ENCODE measurements around the gene RFNG. TPM values are rescaled to one million over a fixed set of nuclear protein-coding genes. Genes with fewer than 3 reads are reported as not detected.

The RFNG gene
- total and polyA plus RNA-seq, 8 donors = 12.5 to 66.5 (median 27.1) TPM

DNA sequence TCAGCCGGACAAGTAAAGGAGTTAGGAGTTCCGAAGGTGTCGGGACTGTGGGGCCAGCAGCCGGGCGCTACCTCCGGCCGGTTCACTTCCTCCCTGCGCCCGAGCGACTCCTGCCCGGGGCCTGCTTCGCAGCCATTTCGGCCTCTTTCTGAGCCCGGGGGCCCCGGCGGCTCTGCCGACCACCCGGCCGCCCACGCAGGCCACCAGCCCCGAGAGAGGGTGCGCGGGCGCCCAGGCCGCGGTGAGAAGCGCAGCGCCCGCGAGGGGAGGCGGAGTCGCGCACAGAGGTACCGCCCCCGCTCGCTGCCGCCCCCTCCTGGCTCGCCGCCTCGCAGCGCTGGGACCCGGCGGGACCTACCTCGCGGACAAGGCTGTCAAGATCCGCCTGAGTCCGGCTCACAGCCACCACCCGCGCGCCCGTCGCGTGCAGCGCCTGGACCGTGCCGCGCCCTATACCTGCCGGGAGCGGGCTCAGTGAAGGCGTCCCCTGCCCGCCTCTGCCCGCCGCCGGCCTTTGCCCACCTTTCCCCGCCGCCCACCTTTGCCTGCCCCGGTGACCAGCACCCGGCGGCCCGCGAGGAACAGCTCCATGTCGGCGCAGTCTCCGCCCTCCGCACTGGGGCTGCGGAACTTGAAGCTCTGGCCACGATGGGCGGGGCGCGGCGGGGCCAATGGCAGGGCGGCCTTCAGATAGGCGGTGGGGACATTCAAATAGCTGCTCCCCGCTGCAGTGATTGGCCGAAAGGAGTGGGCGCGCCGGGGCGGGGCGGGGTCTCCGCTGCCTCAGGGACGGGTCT, 14.3 kb downstream of the RFNG start, which contains the start of gene DCXR:
Gene DCXR, minus strand, starts transcription at position 606 of the 797 bp plus-strand sequence. Its CDS starts 15 bp downstream, at position 591.
- Histone ChIP-seq H3K27me3 (peaks cover 0 to 8% (median 4%) of the 10 kb centered on the region in 3 donors), H3K4me3 (peak within 1 kb of the TSS; percentile 67 to 87 (median 70)), H3K27ac (peak within 1 kb of the TSS; percentile 91 to 97 (median 96)), H3K36me3 (peaks cover 0 to 15% (median 6%) of the 10 kb centered on the region in 4 donors), H3K9me3 (no peaks in the 10 kb centered on the region), H3K4me1 (peaks cover 16 to 52% (median 42%) of the 10 kb centered on the region in 4 donors)
- intact Hi-C loops (cut with DNase I; ENCODE audit: low total_unique reads) = no loop called here
- 0 to 1% (median 0%) methylated on average over 24 to 92 of the region's 92 CpGs for WGBS, 5 donors
- peak; percentile 98 to 99 for DNase-seq
- TF ChIP-seq, protein P1, sequence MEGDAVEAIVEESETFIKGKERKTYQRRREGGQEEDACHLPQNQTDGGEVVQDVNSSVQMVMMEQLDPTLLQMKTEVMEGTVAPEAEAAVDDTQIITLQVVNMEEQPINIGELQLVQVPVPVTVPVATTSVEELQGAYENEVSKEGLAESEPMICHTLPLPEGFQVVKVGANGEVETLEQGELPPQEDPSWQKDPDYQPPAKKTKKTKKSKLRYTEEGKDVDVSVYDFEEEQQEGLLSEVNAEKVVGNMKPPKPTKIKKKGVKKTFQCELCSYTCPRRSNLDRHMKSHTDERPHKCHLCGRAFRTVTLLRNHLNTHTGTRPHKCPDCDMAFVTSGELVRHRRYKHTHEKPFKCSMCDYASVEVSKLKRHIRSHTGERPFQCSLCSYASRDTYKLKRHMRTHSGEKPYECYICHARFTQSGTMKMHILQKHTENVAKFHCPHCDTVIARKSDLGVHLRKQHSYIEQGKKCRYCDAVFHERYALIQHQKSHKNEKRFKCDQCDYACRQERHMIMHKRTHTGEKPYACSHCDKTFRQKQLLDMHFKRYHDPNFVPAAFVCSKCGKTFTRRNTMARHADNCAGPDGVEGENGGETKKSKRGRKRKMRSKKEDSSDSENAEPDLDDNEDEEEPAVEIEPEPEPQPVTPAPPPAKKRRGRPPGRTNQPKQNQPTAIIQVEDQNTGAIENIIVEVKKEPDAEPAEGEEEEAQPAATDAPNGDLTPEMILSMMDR (IDR thresholded peaks at IDR 0.05) = peak in 5 of 7 experiments; percentile 46 to 85 (median 74)
- TF ChIP-seq EP300 (IDR thresholded peaks at IDR 0.05) (no peak), POLR2A (IDR thresholded peaks at IDR 0.05) (peak in 2 of 4 donors; percentile 50 to 81), POLR2AphosphoS5 (IDR thresholded peaks at IDR 0.05) (peak; percentile 83 to 99 (median 99))

DNA sequence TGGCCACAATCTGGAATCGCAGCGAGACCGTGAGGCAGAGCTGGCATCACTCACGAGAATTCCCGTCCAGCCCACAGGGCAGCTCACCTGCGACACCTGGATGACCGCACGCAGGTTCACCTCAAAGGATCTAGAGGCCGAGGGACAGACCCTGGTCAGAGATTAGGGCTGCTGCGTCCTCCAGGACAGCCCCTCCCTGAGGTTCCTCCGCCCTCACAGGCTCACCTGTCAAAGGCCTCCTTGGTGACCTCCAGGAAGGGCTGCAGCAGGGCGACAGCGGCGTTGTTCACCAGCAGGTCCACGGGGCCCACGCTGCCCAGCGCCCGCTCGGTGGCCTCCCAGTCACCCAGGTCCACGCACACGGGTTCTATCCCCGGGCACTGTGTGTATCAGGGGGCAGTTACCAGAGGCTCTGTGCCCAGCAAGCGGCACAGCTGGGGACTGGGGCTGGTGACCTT, 14.9 kb downstream of the RFNG start:
- DNase-seq = no peak
- Histone ChIP-seq H3K4me1 (peaks cover 22 to 57% (median 47%) of the 10 kb centered on the region in 4 donors), H3K27ac (peak overlapping the region; percentile 91 to 97 (median 96)), H3K4me3 (peak overlapping the region; percentile 67 to 87 (median 70)), H3K27me3 (peaks cover 0 to 14% (median 8%) of the 10 kb centered on the region in 3 donors), H3K9me3 (no peaks in the 10 kb centered on the region), H3K36me3 (peaks cover 0 to 15% (median 6%) of the 10 kb centered on the region in 4 donors)
- TF ChIP-seq POLR2A (IDR thresholded peaks at IDR 0.05) = no peak
- TF ChIP-seq, protein P1 (IDR thresholded peaks at IDR 0.05) = no peak
- TF ChIP-seq POLR2AphosphoS5 (IDR thresholded peaks at IDR 0.05) = no peak
- no peak for TF ChIP-seq EP300 (IDR thresholded peaks at IDR 0.05)
- 14 to 32% (median 23%) methylated on average over 8 to 23 of the region's 23 CpGs for WGBS, 5 donors
- intact Hi-C loops (cut with DNase I; ENCODE audit: low total_unique reads) = no loop called here

DNA sequence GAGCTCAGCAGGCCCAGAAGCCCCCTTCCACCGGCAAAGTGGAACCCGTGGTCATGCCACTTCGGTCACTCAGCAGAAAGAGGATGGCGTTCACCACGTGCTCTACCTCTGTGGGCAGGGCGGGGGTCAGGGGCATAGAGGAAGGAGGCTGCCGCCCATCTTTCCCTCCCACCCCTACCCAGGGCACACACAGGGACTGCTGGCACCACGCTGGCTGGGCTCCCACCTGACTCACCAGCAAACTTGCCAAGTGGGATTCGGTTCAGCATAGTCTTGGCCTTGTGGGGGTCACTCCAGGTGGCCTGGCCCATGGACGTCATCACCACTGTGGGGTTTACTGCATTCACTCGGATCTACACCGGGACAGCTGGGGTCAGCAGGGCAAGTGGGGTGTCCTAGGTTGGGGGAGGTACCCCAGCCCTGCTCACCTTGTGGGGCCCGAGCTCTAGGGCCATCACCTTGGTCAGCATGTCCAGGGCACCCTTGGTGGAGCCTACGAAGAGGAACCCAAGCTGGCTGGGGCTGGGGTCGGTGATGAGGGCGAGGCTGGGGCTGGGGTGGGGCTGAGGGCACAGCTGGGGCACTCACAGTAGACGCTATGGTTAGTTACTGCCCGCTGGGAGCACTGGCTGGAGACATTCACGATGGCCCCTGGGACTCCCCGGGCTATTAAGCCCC, 15.5 kb downstream of the RFNG start:
- TF ChIP-seq POLR2A (IDR thresholded peaks at IDR 0.05) = no peak
- no peak for TF ChIP-seq EP300 (IDR thresholded peaks at IDR 0.05)
- TF ChIP-seq, protein P1 (IDR thresholded peaks at IDR 0.05) = no peak
- no peak for TF ChIP-seq POLR2AphosphoS5 (IDR thresholded peaks at IDR 0.05)
- Histone ChIP-seq H3K4me3 (peak overlapping the region; percentile 67 to 87 (median 70)), H3K4me1 (peaks cover 22 to 58% (median 49%) of the 10 kb centered on the region in 4 donors), H3K36me3 (peaks cover 0 to 15% (median 6%) of the 10 kb centered on the region in 4 donors), H3K9me3 (no peaks in the 10 kb centered on the region), H3K27ac (peak overlapping the region; percentile 91 to 97 (median 96)), H3K27me3 (peaks cover 0 to 14% (median 8%) of the 10 kb centered on the region in 3 donors)
- intact Hi-C loops (cut with DNase I; ENCODE audit: low total_unique reads) = no loop called here
- WGBS, 5 donors = 61 to 82% (median 69%) methylated on average over 9 to 20 of the region's 20 CpGs
- no peak for DNase-seq

DNA sequence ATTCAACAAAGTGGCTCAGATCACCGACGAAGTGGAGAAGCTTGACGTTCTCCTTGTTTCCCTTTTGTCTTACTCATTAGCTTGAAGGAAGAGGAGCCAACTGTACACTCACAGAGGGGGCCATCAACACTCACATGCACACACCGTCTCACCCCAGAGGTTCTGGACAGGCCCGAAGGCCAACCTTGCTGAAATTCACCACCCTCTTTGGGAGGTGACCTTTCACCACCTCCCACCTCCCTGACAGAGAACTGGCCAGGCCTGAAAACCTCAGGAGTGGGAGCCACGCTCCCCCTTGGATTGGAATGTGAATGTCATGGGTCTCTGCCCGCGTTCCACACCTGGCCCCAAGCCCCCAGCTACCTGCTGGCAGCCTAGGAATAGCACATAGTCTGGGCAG, 16.1 kb downstream of the RFNG start:
- WGBS, 5 donors = 84 to 92% (median 90%) methylated on average over 8 of the region's 8 CpGs
- no peak for DNase-seq
- Histone ChIP-seq H3K27me3 (peaks cover 0 to 14% (median 8%) of the 10 kb centered on the region in 3 donors), H3K36me3 (peaks cover 0 to 15% (median 6%) of the 10 kb centered on the region in 4 donors), H3K9me3 (no peaks in the 10 kb centered on the region), H3K4me1 (peaks cover 26 to 65% (median 55%) of the 10 kb centered on the region in 4 donors), H3K4me3 (peak overlapping the region in 1 of 4 donors; percentile 87), H3K27ac (no peak overlapping the region)
- TF ChIP-seq POLR2AphosphoS5 (IDR thresholded peaks at IDR 0.05) = no peak
- TF ChIP-seq POLR2A (IDR thresholded peaks at IDR 0.05) = no peak
- no peak for TF ChIP-seq EP300 (IDR thresholded peaks at IDR 0.05)
- TF ChIP-seq, protein P1 (IDR thresholded peaks at IDR 0.05) = no peak
- intact Hi-C loops (cut with DNase I; ENCODE audit: low total_unique reads) = no loop called here
